Measurements from ENCODE around the gene PLD2.

The PLD2 gene

GRCh38 chr17:4806777-4807604 is at the start of gene PLD2:
TSS of gene PLD2 (plus strand) at chr17:4807152. CDS start at chr17:4807773, 621 bp downstream.
- FAIRE-seq = no peak

- FAIRE-seq = no peak
Observed at GRCh38 chr17:4759776-4760236, 47.1 kb upstream of the PLD2 start.

- FAIRE-seq = no peak
Observed at GRCh38 chr17:4764595-4764994, 42.4 kb upstream of the PLD2 start.

- no peak for FAIRE-seq
Observed at GRCh38 chr17:4766201-4766600, 40.8 kb upstream of the PLD2 start.

- FAIRE-seq = no peak
Observed at GRCh38 chr17:4766723-4767122, 40.2 kb upstream of the PLD2 start.

- no peak for FAIRE-seq
Observed at GRCh38 chr17:4768298-4768697, 38.7 kb upstream of the PLD2 start.

- FAIRE-seq = no peak
Observed at GRCh38 chr17:4769628-4770027, 37.3 kb upstream of the PLD2 start.

- no peak for FAIRE-seq
Observed at GRCh38 chr17:4771519-4772234, 35.3 kb upstream of the PLD2 start, which contains the start of gene TM4SF5. TSS of gene TM4SF5 (plus strand) at chr17:4771886. CDS start at chr17:4771923, 37 bp downstream.

- no peak for FAIRE-seq
Observed at GRCh38 chr17:4772235-4772613, 34.7 kb upstream of the PLD2 start.

GRCh38 chr17:4777969-4778760 is 28.8 kb upstream of the PLD2 start:
- no peak for FAIRE-seq

- no peak for FAIRE-seq
Observed at GRCh38 chr17:4780325-4780955, 26.5 kb upstream of the PLD2 start.

GRCh38 chr17:4782652-4783051 is 24.3 kb upstream of the PLD2 start:
- no peak for FAIRE-seq

- FAIRE-seq = no peak
Observed at GRCh38 chr17:4785311-4786105, 21.4 kb upstream of the PLD2 start.

GRCh38 chr17:4786106-4786511 is 20.8 kb upstream of the PLD2 start, which contains the start of gene VMO1:
TSS of gene VMO1 (minus strand) at chr17:4786364. CDS start at chr17:4786352, 12 bp downstream.
- no peak for FAIRE-seq

GRCh38 chr17:4786516-4786915 is 20.4 kb upstream of the PLD2 start:
- FAIRE-seq = no peak

- no peak for FAIRE-seq
Observed at GRCh38 chr17:4788159-4788806, 18.7 kb upstream of the PLD2 start.

GRCh38 chr17:4788807-4789700 is 17.9 kb upstream of the PLD2 start, which contains the start of gene GLTPD2:
TSS of gene GLTPD2 (plus strand) at chr17:4788964. CDS start at chr17:4789012, 48 bp downstream.
- FAIRE-seq = no peak

- FAIRE-seq = no peak
Observed at GRCh38 chr17:4789701-4789950, 17.3 kb upstream of the PLD2 start.

- FAIRE-seq = no peak
Observed at GRCh38 chr17:4789951-4790704, 16.8 kb upstream of the PLD2 start.

GRCh38 chr17:4790705-4791088 is 16.3 kb upstream of the PLD2 start:
- FAIRE-seq = no peak

Data from islet of Langerhans (tissue), 1 donor.